ENCODE measurements around the gene CEACAM19. TPM values are rescaled to one million over a fixed set of nuclear protein-coding genes. Genes with fewer than 3 reads are reported as not detected.

Gene CEACAM19
- total RNA-seq, 1 experiment from 2014 or later, result 13.2 TPM

DNA sequence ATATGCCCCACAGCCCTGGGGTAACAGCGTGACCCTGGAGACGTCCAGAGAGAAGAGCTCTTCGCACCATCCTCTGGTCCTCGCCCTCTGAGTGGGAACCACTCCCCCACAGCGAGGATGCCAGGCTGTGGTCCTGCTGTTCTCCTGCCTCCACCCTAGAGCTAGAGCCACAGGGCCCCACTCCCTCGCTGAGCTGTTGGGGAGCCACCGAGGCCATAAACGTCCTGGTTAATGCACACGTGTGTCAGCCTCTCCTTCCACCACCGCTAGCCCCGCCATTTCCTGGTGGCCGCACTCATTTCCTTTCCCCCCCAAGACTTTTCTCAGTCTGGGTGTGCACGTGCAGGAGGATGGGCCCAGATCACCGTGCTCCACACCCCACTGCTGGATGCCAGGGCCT lies 39.2 kb downstream of the CEACAM19 start:
- TF ChIP-seq, protein P1, sequence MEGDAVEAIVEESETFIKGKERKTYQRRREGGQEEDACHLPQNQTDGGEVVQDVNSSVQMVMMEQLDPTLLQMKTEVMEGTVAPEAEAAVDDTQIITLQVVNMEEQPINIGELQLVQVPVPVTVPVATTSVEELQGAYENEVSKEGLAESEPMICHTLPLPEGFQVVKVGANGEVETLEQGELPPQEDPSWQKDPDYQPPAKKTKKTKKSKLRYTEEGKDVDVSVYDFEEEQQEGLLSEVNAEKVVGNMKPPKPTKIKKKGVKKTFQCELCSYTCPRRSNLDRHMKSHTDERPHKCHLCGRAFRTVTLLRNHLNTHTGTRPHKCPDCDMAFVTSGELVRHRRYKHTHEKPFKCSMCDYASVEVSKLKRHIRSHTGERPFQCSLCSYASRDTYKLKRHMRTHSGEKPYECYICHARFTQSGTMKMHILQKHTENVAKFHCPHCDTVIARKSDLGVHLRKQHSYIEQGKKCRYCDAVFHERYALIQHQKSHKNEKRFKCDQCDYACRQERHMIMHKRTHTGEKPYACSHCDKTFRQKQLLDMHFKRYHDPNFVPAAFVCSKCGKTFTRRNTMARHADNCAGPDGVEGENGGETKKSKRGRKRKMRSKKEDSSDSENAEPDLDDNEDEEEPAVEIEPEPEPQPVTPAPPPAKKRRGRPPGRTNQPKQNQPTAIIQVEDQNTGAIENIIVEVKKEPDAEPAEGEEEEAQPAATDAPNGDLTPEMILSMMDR (IDR thresholded peaks at IDR 0.05; ENCODE audit: unreplicated experiment), result no peak
- Mint-ChIP-seq H3K9me3 (ENCODE audit: unreplicated experiment) (no peaks in the 10 kb centered on the region), H3K36me3 (ENCODE audit: insufficient read depth, unreplicated experiment) (no peaks in the 10 kb centered on the region), H3K27ac (ENCODE audit: low read depth, unreplicated experiment) (no peak overlapping the region), H3K27me3 (ENCODE audit: insufficient read depth, unreplicated experiment) (no peaks in the 10 kb centered on the region), H3K4me3 (ENCODE audit: unreplicated experiment) (no peak overlapping the region), H3K4me1 (ENCODE audit: insufficient read depth, unreplicated experiment) (no peaks in the 10 kb centered on the region)
- no TSS peak for BruUV-seq (replicated peaks)
- no peak for DNase-seq (ENCODE audit: unreplicated experiment)
- POLR2A ChIA-PET, result interaction anchor here (0.5 kb wide), 1 partner anchor 336 kb away, joined by 3 read pairs; no protein-coding TSS in a partner anchor
- intact Hi-C loops (cut with micrococcal nuclease), result no loop called here
- CTCF ChIA-PET, result interaction anchor here (0.6 to 2.4 kb wide), 2 partner anchors 14 to 69 kb away, joined by 3 to 15 read pairs; no protein-coding TSS in a partner anchor

DNA sequence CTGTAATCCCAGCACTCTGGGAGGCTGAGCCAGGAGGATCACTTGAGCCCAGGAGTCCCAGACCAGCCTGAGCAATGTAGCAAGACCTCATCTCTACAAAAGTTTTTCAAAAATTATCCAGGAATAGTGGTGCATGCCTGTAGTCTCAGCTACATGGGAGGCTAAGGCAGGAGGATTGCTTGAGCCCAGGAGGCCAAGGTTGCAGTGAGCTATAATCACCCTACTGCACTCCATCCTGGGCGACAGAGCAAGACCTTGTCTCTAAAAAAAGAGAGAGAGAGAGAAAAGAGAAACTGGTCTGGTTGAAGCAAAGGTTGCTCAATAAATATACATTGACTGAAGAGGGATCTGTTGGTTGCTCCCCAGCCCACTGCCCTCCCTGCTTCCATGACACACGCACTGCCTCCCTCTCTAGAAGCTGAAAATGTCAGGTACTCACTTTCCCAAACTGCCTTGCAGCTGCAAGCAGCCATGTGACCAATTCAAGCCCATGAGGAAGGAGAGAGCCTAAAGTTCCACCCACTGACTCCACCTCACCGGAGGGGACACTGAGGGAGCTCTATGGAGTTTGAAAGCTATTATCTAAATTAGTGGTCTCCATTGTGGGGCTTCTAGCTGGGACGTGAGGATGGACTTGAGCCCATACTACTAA lies 41.7 kb downstream of the CEACAM19 start:
- CTCF ChIA-PET, result interaction anchor here (0.7 to 3.8 kb wide), 6 partner anchors 11 to 174 kb away, joined by 3 to 39 read pairs (median 4); no protein-coding TSS in a partner anchor
- Mint-ChIP-seq H3K27ac (ENCODE audit: low read depth, unreplicated experiment) (no peak overlapping the region), H3K4me3 (ENCODE audit: unreplicated experiment) (no peak overlapping the region), H3K4me1 (ENCODE audit: insufficient read depth, unreplicated experiment) (no peaks in the 10 kb centered on the region), H3K36me3 (ENCODE audit: insufficient read depth, unreplicated experiment) (no peaks in the 10 kb centered on the region), H3K27me3 (ENCODE audit: insufficient read depth, unreplicated experiment) (no peaks in the 10 kb centered on the region), H3K9me3 (ENCODE audit: unreplicated experiment) (no peaks in the 10 kb centered on the region)
- intact Hi-C loops (cut with micrococcal nuclease), result no loop called here
- no peak for DNase-seq (ENCODE audit: unreplicated experiment)
- TF ChIP-seq, protein P1 (IDR thresholded peaks at IDR 0.05; ENCODE audit: unreplicated experiment), result no peak
- POLR2A ChIA-PET, result interaction anchor here (0.6 to 1.1 kb wide), 4 partner anchors 10 to 158 kb away, joined by 3 read pairs; no protein-coding TSS in a partner anchor
- no TSS peak for BruUV-seq (replicated peaks)

DNA sequence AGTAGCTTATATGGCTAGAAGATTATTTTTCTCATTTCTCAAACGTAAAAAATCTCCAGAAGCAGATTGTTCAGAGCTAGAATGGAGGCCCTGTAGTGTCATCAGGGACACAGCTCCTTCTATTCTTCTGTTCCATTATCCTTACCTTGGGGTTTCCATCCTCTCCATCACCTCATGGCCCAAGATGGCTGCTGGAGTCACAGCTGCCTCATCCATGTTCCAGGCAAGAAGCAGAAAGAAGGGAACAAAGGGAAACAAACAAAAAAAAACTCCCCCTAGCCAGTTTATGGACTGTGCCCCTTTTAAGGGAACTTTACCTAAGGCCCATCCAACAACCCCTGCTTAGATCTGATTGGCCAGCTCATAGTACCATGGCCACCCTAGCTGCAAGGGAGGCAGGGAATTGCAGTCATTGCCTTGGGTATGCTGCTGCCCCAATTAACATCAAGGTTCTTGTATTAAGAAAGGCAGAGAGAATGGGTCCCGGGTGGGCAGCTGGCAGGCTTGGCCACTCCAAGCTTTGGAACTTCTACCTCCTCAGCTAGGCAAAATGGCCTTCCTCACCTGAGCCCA lies 43.4 kb downstream of the CEACAM19 start:
- Mint-ChIP-seq H3K4me1 (ENCODE audit: insufficient read depth, unreplicated experiment) (no peaks in the 10 kb centered on the region), H3K36me3 (ENCODE audit: insufficient read depth, unreplicated experiment) (no peaks in the 10 kb centered on the region), H3K27ac (ENCODE audit: low read depth, unreplicated experiment) (no peak overlapping the region), H3K27me3 (ENCODE audit: insufficient read depth, unreplicated experiment) (no peaks in the 10 kb centered on the region), H3K4me3 (ENCODE audit: unreplicated experiment) (no peak overlapping the region), H3K9me3 (ENCODE audit: unreplicated experiment) (no peaks in the 10 kb centered on the region)
- POLR2A ChIA-PET, result interaction anchor here (0.5 to 0.7 kb wide), 2 partner anchors 10 to 58 kb away, joined by 3 to 4 read pairs; no protein-coding TSS in a partner anchor
- no peak for DNase-seq (ENCODE audit: unreplicated experiment)
- TF ChIP-seq, protein P1 (IDR thresholded peaks at IDR 0.05; ENCODE audit: unreplicated experiment), result no peak
- BruUV-seq (replicated peaks), result no TSS peak
- CTCF ChIA-PET, result interaction anchor here (0.6 to 3.8 kb wide), 5 partner anchors 9 to 393 kb away, joined by 3 to 39 read pairs (median 9); no protein-coding TSS in a partner anchor
- intact Hi-C loops (cut with micrococcal nuclease), result no loop called here

DNA sequence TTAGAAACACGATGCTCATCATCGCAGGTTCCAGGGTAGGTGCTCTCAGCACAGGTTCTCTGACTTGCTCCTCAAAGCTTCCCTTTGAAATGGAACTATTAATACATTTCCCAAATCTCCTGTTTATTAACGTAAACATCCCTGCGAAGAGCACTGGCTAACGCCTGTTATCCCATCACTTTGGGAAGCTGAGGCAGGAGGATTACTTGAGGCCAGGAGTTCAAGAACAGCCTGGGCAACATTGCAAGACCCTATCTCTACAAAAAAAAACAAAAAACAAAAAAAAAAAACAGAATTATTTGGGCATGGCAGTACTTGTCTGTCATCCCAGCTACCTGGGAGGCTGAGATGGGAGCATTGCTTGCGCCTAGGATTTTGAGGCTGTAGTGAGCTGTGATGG lies 46.3 kb downstream of the CEACAM19 start:
- no TSS peak for BruUV-seq (replicated peaks)
- Mint-ChIP-seq H3K4me1 (ENCODE audit: insufficient read depth, unreplicated experiment) (no peaks in the 10 kb centered on the region), H3K27ac (ENCODE audit: low read depth, unreplicated experiment) (no peak overlapping the region), H3K9me3 (ENCODE audit: unreplicated experiment) (no peaks in the 10 kb centered on the region), H3K36me3 (ENCODE audit: insufficient read depth, unreplicated experiment) (no peaks in the 10 kb centered on the region), H3K4me3 (ENCODE audit: unreplicated experiment) (no peak overlapping the region), H3K27me3 (ENCODE audit: insufficient read depth, unreplicated experiment) (no peaks in the 10 kb centered on the region)
- intact Hi-C loops (cut with micrococcal nuclease), result no loop called here
- TF ChIP-seq, protein P1 (IDR thresholded peaks at IDR 0.05; ENCODE audit: unreplicated experiment), result no peak
- CTCF ChIA-PET, result interaction anchor here (0.6 to 1.2 kb wide), 11 partner anchors 28 to 234 kb away, joined by 3 to 7 read pairs (median 4); no protein-coding TSS in a partner anchor
- no peak for DNase-seq (ENCODE audit: unreplicated experiment)
- POLR2A ChIA-PET, result interaction anchor here (0.6 kb wide), 1 partner anchor 54 kb away, joined by 3 read pairs; no protein-coding TSS in a partner anchor

Data from MCF 10A (cell line).